ENCODE data around the gene TLL2. TPM values are rescaled to one million over a fixed set of nuclear protein-coding genes. Genes with fewer than 3 reads are reported as not detected.

Gene TLL2
- total and polyA plus RNA-seq, 9 of the 15 experiments (the other 6 are each of a cell fraction or from before 2014, with no cell fraction given): 0.09 TPM; not detected in 8

DNA sequence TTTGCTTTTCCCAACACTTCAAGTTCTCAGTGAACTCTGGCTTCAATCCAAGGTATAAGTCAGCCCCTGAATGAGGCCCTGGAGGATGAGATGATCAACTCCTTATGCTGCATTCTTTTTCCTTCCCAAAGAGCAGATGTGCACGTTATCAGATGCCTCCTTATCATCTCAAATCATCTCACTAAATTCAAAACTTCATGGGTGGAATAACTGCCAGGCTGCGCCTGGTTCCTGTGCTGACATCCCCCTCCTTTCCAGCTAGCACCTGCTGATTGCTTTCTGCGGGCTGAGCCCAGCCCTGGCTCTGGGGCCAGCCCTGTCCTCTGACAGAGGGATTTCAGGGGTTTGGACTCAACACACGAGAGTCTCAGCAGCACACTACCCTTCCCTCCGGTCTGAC is 44.9 kb downstream of the TLL2 start (continued):
- TF ChIP-seq, protein P1, sequence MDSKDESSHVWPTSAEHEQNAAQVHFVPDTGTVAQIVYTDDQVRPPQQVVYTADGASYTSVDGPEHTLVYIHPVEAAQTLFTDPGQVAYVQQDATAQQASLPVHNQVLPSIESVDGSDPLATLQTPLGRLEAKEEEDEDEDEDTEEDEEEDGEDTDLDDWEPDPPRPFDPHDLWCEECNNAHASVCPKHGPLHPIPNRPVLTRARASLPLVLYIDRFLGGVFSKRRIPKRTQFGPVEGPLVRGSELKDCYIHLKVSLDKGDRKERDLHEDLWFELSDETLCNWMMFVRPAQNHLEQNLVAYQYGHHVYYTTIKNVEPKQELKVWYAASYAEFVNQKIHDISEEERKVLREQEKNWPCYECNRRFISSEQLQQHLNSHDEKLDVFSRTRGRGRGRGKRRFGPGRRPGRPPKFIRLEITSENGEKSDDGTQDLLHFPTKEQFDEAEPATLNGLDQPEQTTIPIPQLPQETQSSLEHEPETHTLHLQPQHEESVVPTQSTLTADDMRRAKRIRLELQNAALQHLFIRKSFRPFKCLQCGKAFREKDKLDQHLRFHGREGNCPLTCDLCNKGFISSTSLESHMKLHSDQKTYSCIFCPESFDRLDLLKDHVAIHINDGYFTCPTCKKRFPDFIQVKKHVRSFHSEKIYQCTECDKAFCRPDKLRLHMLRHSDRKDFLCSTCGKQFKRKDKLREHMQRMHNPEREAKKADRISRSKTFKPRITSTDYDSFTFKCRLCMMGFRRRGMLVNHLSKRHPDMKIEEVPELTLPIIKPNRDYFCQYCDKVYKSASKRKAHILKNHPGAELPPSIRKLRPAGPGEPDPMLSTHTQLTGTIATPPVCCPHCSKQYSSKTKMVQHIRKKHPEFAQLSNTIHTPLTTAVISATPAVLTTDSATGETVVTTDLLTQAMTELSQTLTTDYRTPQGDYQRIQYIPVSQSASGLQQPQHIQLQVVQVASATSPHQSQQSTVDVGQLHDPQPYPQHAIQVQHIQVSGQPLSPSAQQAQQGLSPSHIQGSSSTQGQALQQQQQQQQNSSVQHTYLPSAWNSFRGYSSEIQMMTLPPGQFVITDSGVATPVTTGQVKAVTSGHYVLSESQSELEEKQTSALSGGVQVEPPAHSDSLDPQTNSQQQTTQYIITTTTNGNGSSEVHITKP (IDR thresholded peaks at IDR 0.05; ENCODE audit: partially characterized antibody): no peak
- TF ChIP-seq KLF16 (IDR thresholded peaks at IDR 0.05) (no peak), CTBP1 (IDR thresholded peaks at IDR 0.05; ENCODE audit: borderline replicate concordance) (no peak)
- TF ChIP-seq, protein P2, sequence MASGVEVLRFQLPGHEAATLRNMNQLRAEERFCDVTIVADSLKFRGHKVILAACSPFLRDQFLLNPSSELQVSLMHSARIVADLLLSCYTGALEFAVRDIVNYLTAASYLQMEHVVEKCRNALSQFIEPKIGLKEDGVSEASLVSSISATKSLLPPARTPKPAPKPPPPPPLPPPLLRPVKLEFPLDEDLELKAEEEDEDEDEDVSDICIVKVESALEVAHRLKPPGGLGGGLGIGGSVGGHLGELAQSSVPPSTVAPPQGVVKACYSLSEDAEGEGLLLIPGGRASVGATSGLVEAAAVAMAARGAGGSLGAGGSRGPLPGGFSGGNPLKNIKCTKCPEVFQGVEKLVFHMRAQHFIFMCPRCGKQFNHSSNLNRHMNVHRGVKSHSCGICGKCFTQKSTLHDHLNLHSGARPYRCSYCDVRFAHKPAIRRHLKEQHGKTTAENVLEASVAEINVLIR (CRISPR knock-in tag; IDR thresholded peaks at IDR 0.05): no peak

DNA sequence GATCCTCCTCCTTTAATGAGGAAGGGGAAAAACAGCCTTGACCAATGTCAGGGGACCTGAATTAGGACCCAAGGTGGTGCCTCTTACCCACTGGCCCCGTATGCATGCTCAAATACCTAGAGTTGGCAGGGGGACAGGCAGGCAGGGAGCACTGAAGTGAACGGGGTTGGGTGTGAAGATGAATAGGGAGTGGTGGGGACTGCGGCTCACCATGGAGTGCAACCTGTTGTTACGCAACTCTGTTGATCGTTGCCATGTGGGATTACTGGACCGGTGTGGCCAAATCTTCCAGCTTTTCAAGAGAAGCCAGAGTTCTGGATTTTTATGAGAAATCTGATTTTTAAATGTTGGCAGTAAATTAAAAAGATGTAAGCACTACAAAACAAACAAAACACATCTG is 48.1 kb downstream of the TLL2 start:
- no peak for TF ChIP-seq HNRNPUL1 (IDR thresholded peaks at IDR 0.05; ENCODE audit: low read length)
- TF ChIP-seq TEAD4 (IDR thresholded peaks at IDR 0.05; ENCODE audit: low read length): no peak
- TF ChIP-seq TEAD4 (CRISPR knock-in tag; IDR thresholded peaks at IDR 0.05; ENCODE audit: borderline replicate concordance): no peak
- no peak for TF ChIP-seq CEBPG (CRISPR knock-in tag; IDR thresholded peaks at IDR 0.05)
- 0 out of 4 replicates have a peak, but pooled peaks of 1 of the 2 experiments have one; percentile 13 for TF ChIP-seq CEBPG (tag; conservative IDR thresholded peaks at IDR 0.05 in 1 of 2, IDR thresholded peaks at IDR 0.05 in 1 of 2)
- no peak for TF ChIP-seq NBN (IDR thresholded peaks at IDR 0.05; ENCODE audit: low read depth)
- Histone ChIP-seq H3K9me1 (ENCODE audit: control insufficient read depth, insufficient read depth, low read length) (no peaks in the 10 kb centered on the region), H3K4me2 (ENCODE audit: insufficient read depth, low read length) (no peak overlapping the region), H3K4me3 (no peak overlapping the region), H2AFZ (ENCODE audit: low read depth, low read length) (no peak overlapping the region), H3K9me3 (replicated peaks; ENCODE audit: control insufficient read depth, insufficient read depth, low read depth, low read length) (no peaks in the 10 kb centered on the region), H4K20me1 (replicated peaks; ENCODE audit: control insufficient read depth, insufficient read depth, low read length) (no peaks in the 10 kb centered on the region; the same call in 1 of the 2 replicates), H3K27me3 (ENCODE audit: control insufficient read depth in 2 of 2, insufficient read depth in 2 of 2, low read length in 2 of 2) (peaks cover 0 to 9% of the 10 kb centered on the region in 2 experiments; a peak in 2 of 5 replicates), H3K4me1 (replicated peaks in 1 of 2; ENCODE audit: control insufficient read depth in 2 of 2, insufficient read depth in 2 of 2, low read length in 2 of 2) (no peaks in the 10 kb centered on the region), H3K27ac (ENCODE audit: extremely low read depth, low read depth, low read length) (no peak overlapping the region), H3K9ac (ENCODE audit: insufficient read depth in 1 of 2, low read depth in 2 of 2, low read length in 2 of 2) (no peak overlapping the region), H3K36me3 (ENCODE audit: control insufficient read depth, insufficient read depth, low read length) (no peaks in the 10 kb centered on the region), H3K79me2 (ENCODE audit: control insufficient read depth, insufficient read depth, low read length) (no peaks in the 10 kb centered on the region)
- no peak for ATAC-seq
- DNase-seq (ENCODE audit: extremely low read depth in 1 of 4, low spot score in 3 of 4): no peak
- WGBS (ENCODE audit: insufficient coverage, low coverage, missing lambda C conversion rate): 6% methylated on average over 6 of the region's 6 CpGs
- CTCF ChIA-PET (ENCODE audit: low intra/inter-chr PET ratio): no interaction called here
- in situ Hi-C loops (cut with MboI): no loop called here
- intact Hi-C loops (cut with micrococcal nuclease): no loop called here
- POLR2A ChIA-PET: no interaction called here
- no TSS peak for BruUV-seq (replicated peaks)
- no peak for FAIRE-seq

All from K562 (cell line).